SK-N-SH treated with all-trans-retinoic acid at 6 μM for 48 hours (cell line): ENCODE data around the gene PTX4.

Experiments used
- ARNTL ChIP-seq: fragments of 450-650 bp; formaldehyde crosslinking; IDR thresholded peaks from 2 replicates; pipeline ENCODE4 v1.5.0; 2020; ENCODE audit warnings: low read depth, mild to moderate bottlenecking, moderate library complexity, borderline replicate concordance
- BACH2 ChIP-seq: fragments of 250-450 bp; sonication (Bioruptor Pico); IDR thresholded peaks from 2 replicates; pipeline ENCODE4 v1.9.0; 2021; ENCODE audit warnings: mild to moderate bottlenecking, borderline replicate concordance
- CREB5 ChIP-seq: fragments of 250-450 bp; sonication (Bioruptor Pico); IDR thresholded peaks from 2 replicates; pipeline ENCODE4 v1.5.1; 2020; ENCODE audit warnings: low read depth, mild to moderate bottlenecking, moderate library complexity
- ESRRG ChIP-seq: fragments of 250-450 bp; sonication (Bioruptor Pico); IDR thresholded peaks from 2 replicates; pipeline ENCODE4 v1.6.1; 2021; ENCODE audit warnings: mild to moderate bottlenecking
- OSR1 ChIP-seq: fragments of 250-450 bp; sonication (Bioruptor Pico); IDR thresholded peaks from 2 replicates; pipeline ENCODE4 v1.8.0; 2022; ENCODE audit warnings: moderate library complexity, mild to moderate bottlenecking, inconsistent platforms
- PATZ1 ChIP-seq: fragments of 250-450 bp; sonication (Bioruptor Pico); IDR thresholded peaks from 2 replicates; pipeline ENCODE4 v1.8.0; 2020; ENCODE audit warnings: mild to moderate bottlenecking, moderate library complexity, borderline replicate concordance
- PPARA ChIP-seq: fragments of 250-450 bp; sonication (Bioruptor Pico); IDR thresholded peaks from 2 replicates; pipeline ENCODE4 v1.5.0; 2020; ENCODE audit warnings: mild to moderate bottlenecking, borderline replicate concordance
- SNAI2 ChIP-seq: fragments of 250-450 bp; sonication (Bioruptor Pico); IDR thresholded peaks from 2 replicates; pipeline ENCODE4 v1.5.0; 2020; ENCODE audit warnings: mild to moderate bottlenecking, moderate library complexity
- TCF4 ChIP-seq: fragments of 250-450 bp; sonication (Bioruptor Pico); IDR thresholded peaks from 2 replicates; pipeline ENCODE4 v1.8.0; 2021; ENCODE audit warnings: mild to moderate bottlenecking, moderate library complexity, borderline replicate concordance
- ZFP30 ChIP-seq: fragments of 450-650 bp; formaldehyde crosslinking; IDR thresholded peaks from 2 replicates; pipeline ENCODE4 v1.5.0; 2022; ENCODE audit warnings: mild to moderate bottlenecking, moderate library complexity
- ZNF565 ChIP-seq: fragments of 450-650 bp; formaldehyde crosslinking; conservative IDR thresholded peaks from 2 replicates; pipeline ENCODE4 v1.5.0; 2020; ENCODE audit warnings: low read depth, mild to moderate bottlenecking, moderate library complexity
- ZNF70 ChIP-seq: fragments of 450-650 bp; formaldehyde crosslinking; IDR thresholded peaks from 2 replicates; pipeline ENCODE4 v1.5.0; 2020; ENCODE audit warnings: mild to moderate bottlenecking, moderate library complexity
- TF ChIP-seq, protein P1 (sequence below): fragments of 250-450 bp; sonication (Bioruptor Pico); IDR thresholded peaks from 2 replicates; pipeline ENCODE4 v1.5.1; 2021; ENCODE audit warnings: mild to moderate bottlenecking, moderate library complexity
- TF ChIP-seq, protein P2 (sequence below): fragments of 250-450 bp; sonication (Bioruptor Pico); IDR thresholded peaks from 2 replicates; pipeline ENCODE4 v1.5.0; 2020; ENCODE audit warnings: mild to moderate bottlenecking, moderate library complexity

DNA sequence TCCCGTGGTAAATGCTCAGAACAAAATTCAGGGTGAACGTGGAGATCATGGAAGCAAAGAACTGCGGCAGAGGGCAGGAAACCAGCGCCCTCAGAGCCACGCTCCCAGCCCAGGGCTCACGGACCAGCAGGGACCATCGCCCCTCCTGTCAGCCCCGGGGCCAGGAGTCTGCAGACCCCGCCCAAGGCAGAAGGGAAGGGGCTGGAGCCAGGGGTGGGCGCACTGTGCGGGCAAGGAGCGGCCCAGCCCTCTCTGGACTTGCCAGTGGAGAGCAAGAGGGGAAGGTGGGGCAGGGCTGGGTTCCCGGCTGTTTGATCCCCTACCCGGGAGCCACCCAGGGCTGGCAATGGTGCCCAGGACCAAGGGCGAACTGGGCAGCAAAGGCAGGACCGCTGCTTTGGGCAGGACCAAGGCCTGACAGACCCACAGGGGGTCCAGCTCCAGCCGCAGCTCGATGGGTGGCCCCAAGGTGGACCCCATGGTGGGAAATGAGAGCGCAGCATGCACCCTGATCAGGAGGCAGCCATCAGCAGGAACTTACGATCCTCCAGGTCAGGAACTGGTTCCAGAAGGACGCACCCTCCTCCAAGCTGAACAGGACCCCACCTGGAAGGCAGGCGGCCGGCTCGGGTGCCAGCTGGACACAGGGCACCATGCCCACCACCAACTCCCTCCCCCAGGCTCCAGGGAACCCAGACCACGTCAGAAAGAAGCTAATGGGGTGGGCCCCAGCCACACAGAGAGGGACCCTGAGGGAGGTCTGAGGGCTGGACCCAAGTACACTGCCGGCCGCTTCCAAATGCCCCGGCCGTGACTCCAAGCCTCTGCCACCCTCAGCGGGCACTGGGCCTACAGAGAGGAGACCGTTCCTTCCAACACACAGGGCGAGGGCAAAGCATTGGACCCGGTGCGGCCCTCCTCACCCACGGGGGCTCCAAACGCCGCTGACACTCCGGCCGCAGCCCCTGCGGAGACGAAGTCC, 33.3 kb downstream of the PTX4 start:
- no peak for TF ChIP-seq PPARA (CRISPR knock-in tag)
- no peak for TF ChIP-seq ESRRG (CRISPR knock-in tag)
- no peak for TF ChIP-seq ZNF565 (CRISPR knock-in tag)
- no peak for TF ChIP-seq BACH2 (CRISPR knock-in tag)
- no peak for TF ChIP-seq ZNF70 (CRISPR knock-in tag)
- TF ChIP-seq, protein P1, sequence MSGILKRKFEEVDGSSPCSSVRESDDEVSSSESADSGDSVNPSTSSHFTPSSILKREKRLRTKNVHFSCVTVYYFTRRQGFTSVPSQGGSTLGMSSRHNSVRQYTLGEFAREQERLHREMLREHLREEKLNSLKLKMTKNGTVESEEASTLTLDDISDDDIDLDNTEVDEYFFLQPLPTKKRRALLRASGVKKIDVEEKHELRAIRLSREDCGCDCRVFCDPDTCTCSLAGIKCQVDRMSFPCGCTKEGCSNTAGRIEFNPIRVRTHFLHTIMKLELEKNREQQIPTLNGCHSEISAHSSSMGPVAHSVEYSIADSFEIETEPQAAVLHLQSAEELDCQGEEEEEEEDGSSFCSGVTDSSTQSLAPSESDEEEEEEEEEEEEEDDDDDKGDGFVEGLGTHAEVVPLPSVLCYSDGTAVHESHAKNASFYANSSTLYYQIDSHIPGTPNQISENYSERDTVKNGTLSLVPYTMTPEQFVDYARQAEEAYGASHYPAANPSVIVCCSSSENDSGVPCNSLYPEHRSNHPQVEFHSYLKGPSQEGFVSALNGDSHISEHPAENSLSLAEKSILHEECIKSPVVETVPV (CRISPR knock-in tag): no peak
- no peak for TF ChIP-seq PATZ1
- TF ChIP-seq OSR1 (CRISPR knock-in tag): no peak
- no peak for TF ChIP-seq SNAI2 (CRISPR knock-in tag)
- TF ChIP-seq ZFP30 (CRISPR knock-in tag): no peak
- TF ChIP-seq, protein P2, sequence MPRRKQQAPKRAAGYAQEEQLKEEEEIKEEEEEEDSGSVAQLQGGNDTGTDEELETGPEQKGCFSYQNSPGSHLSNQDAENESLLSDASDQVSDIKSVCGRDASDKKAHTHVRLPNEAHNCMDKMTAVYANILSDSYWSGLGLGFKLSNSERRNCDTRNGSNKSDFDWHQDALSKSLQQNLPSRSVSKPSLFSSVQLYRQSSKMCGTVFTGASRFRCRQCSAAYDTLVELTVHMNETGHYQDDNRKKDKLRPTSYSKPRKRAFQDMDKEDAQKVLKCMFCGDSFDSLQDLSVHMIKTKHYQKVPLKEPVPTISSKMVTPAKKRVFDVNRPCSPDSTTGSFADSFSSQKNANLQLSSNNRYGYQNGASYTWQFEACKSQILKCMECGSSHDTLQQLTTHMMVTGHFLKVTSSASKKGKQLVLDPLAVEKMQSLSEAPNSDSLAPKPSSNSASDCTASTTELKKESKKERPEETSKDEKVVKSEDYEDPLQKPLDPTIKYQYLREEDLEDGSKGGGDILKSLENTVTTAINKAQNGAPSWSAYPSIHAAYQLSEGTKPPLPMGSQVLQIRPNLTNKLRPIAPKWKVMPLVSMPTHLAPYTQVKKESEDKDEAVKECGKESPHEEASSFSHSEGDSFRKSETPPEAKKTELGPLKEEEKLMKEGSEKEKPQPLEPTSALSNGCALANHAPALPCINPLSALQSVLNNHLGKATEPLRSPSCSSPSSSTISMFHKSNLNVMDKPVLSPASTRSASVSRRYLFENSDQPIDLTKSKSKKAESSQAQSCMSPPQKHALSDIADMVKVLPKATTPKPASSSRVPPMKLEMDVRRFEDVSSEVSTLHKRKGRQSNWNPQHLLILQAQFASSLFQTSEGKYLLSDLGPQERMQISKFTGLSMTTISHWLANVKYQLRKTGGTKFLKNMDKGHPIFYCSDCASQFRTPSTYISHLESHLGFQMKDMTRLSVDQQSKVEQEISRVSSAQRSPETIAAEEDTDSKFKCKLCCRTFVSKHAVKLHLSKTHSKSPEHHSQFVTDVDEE (CRISPR knock-in tag): no peak
- no peak for TF ChIP-seq ARNTL
- TF ChIP-seq CREB5 (CRISPR knock-in tag): no peak
- no peak for TF ChIP-seq TCF4
